Stomach (tissue), 4 donors: ENCODE measurements around the gene PRKACB.

Experiments used
- EP300 ChIP-seq: sonication (generic); formaldehyde crosslinking; IDR thresholded peaks from one replicate; pipeline ENCODE4 v1.6.1; 2017; ENCODE audit warnings: antibody characterized with exemption
- POLR2AphosphoS5 ChIP-seq, 3 donors: sonication (generic); formaldehyde crosslinking; IDR thresholded peaks; one replicate each; pipeline ENCODE4 v1.6.1; 2016; ENCODE audit warnings: antibody characterized with exemption in 3 of 3
- TF ChIP-seq, protein P1 (sequence below), 7 experiments: fragments of 450-650 bp in 4 of 7; fragments of 200-600 bp in 3 of 7; sonication (generic) in 3 of 7; IDR thresholded peaks; one replicate each; pipeline ENCODE4 v1.5.1; 2016 to 2019; ENCODE audit warnings: antibody characterized with exemption in 7 of 7, control low read depth in 2 of 7, mild to moderate bottlenecking in 1 of 7

- TF ChIP-seq POLR2AphosphoS5 (IDR thresholded peaks at IDR 0.05) (peak in 2 of 3 donors; percentile 12 to 48), EP300 (no peak)
- TF ChIP-seq, protein P1, sequence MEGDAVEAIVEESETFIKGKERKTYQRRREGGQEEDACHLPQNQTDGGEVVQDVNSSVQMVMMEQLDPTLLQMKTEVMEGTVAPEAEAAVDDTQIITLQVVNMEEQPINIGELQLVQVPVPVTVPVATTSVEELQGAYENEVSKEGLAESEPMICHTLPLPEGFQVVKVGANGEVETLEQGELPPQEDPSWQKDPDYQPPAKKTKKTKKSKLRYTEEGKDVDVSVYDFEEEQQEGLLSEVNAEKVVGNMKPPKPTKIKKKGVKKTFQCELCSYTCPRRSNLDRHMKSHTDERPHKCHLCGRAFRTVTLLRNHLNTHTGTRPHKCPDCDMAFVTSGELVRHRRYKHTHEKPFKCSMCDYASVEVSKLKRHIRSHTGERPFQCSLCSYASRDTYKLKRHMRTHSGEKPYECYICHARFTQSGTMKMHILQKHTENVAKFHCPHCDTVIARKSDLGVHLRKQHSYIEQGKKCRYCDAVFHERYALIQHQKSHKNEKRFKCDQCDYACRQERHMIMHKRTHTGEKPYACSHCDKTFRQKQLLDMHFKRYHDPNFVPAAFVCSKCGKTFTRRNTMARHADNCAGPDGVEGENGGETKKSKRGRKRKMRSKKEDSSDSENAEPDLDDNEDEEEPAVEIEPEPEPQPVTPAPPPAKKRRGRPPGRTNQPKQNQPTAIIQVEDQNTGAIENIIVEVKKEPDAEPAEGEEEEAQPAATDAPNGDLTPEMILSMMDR (IDR thresholded peaks at IDR 0.05) = no peak
These were observed at the start of gene PRKACB for GRCh38 chr1:84143796-84144565.
